Gastroesophageal sphincter (tissue), 4 donors: ENCODE results near the gene KLHDC7A. TPM values are rescaled to one million over a fixed set of nuclear protein-coding genes. Genes with fewer than 3 reads are reported as not detected.

Source experiments
- ATAC-seq: fragments of 150-250 bp; one replicate; pipeline ENCODE4 v1.9.1; 2016; ENCODE audit warnings: mild to moderate bottlenecking, moderate library complexity
- H3K27ac ChIP-seq, 4 donors: fragments of 200-600 bp; sonication (generic) in 3 of 4; 1 replicate in 3 of 4; 2 replicates in 1 of 4; pipeline ENCODE4 v1.5.1; 2016 to 2019
- H3K27me3 ChIP-seq: fragments of 200-600 bp; sonication (generic); one replicate; pipeline ENCODE4 v1.5.1; 2019
- H3K36me3 ChIP-seq, 2 donors: fragments of 200-600 bp; sonication (generic); one replicate each; pipeline ENCODE4 v1.5.1; 2019; ENCODE audit warnings: control low read depth in 1 of 2
- H3K4me1 ChIP-seq, 3 donors: fragments of 200-600 bp; sonication (generic); 1 replicate in 2 of 3; 2 replicates in 1 of 3; pipeline ENCODE4 v1.5.1; 2016 to 2019; ENCODE audit warnings: control low read depth in 2 of 3
- H3K4me3 ChIP-seq, 2 donors: fragments of 200-600 bp; sonication (generic); one replicate each; pipeline ENCODE4 v1.5.1; 2019; ENCODE audit warnings: mild to moderate bottlenecking in 1 of 2, moderate library complexity in 1 of 2
- H3K9me3 ChIP-seq, 3 donors: fragments of 200-600 bp; sonication (generic); one replicate each; pipeline ENCODE4 v1.5.1; 2017 to 2019; ENCODE audit warnings: control low read depth in 2 of 3
- CTCF ChIP-seq, 4 experiments: fragments of 200-600 bp in 2 of 4; fragments of 450-650 bp in 2 of 4; sonication (generic) in 1 of 4; IDR thresholded peaks; one replicate each; pipeline ENCODE4 v1.5.1; 2017 to 2019; ENCODE audit warnings: antibody characterized with exemption in 4 of 4, mild to moderate bottlenecking in 2 of 4, moderate library complexity in 2 of 4
- EP300 ChIP-seq: sonication (generic); formaldehyde crosslinking; IDR thresholded peaks from one replicate; pipeline ENCODE4 v1.6.1; 2017; ENCODE audit warnings: antibody characterized with exemption, mild to moderate bottlenecking
- POLR2A ChIP-seq, 2 donors: fragments of 450-650 bp; IDR thresholded peaks; one replicate each; pipeline ENCODE4 v1.6.1; 2017; ENCODE audit warnings: antibody characterized with exemption in 2 of 2, mild to moderate bottlenecking in 2 of 2, moderate library complexity in 1 of 2
- POLR2AphosphoS5 ChIP-seq: sonication (generic); formaldehyde crosslinking; IDR thresholded peaks from one replicate; pipeline ENCODE4 v1.6.1; 2017; ENCODE audit warnings: antibody characterized with exemption
- WGBS, 2 donors: methylation state at CpG; one replicate each; pipeline ENCODE4 v1.1.5; 2018; ENCODE audit warnings: low coverage in 1 of 2; 5-methylcytosine and 5-hydroxymethylcytosine counted together
- total RNA-seq, 4 donors: library from RNA; depleted of rRNA; stranded (reverse); fragments of >200 nt; gene quantifications; one replicate each; pipeline ENCODE4 v1.1.0, GENCODE V29; 2016

Gene KLHDC7A
- total RNA-seq, 4 donors from 2014 or later, result 0.22 TPM; not detected in 3

GRCh38 chr1:18508084-18508483 lies 27.4 kb downstream of the KLHDC7A start:
- H3K9me3 ChIP-seq, result peaks cover 0 to 19% (median 0%) of the 10 kb centered on the region in 3 donors
- no peaks in the 10 kb centered on the region for H3K4me1 ChIP-seq
- TF ChIP-seq EP300 (no peak), POLR2AphosphoS5 (no peak), POLR2A (IDR thresholded peaks at IDR 0.05) (no peak), CTCF (IDR thresholded peaks at IDR 0.05) (no peak)
- H3K27ac ChIP-seq, result no peak overlapping the region
- H3K36me3 ChIP-seq, result no peaks in the 10 kb centered on the region
- peaks cover 25% of the 10 kb centered on the region for H3K27me3 ChIP-seq
- no peak overlapping the region for H3K4me3 ChIP-seq
- ATAC-seq, result no peak
- 88 to 100% methylated on average over 1 of the region's 1 CpG for WGBS, 2 donors

- H3K4me1 ChIP-seq, result no peaks in the 10 kb centered on the region
- peaks cover 23% of the 10 kb centered on the region for H3K27me3 ChIP-seq
- no peak overlapping the region for H3K4me3 ChIP-seq
- ATAC-seq, result no peak
- H3K27ac ChIP-seq, result no peak overlapping the region
- TF ChIP-seq POLR2AphosphoS5 (no peak), POLR2A (IDR thresholded peaks at IDR 0.05) (no peak), CTCF (IDR thresholded peaks at IDR 0.05) (no peak), EP300 (no peak)
- WGBS, 2 donors, result 75 to 95% methylated on average over 1 to 2 of the region's 5 CpGs
- H3K36me3 ChIP-seq, result no peaks in the 10 kb centered on the region
- H3K9me3 ChIP-seq, result peaks cover 0 to 38% (median 0%) of the 10 kb centered on the region in 3 donors
Measured at GRCh38 chr1:18511149-18511873, 30.6 kb downstream of the KLHDC7A start.

- H3K27me3 ChIP-seq, result peaks cover 23% of the 10 kb centered on the region
- H3K9me3 ChIP-seq, result peaks cover 0 to 38% (median 0%) of the 10 kb centered on the region in 3 donors
- no peaks in the 10 kb centered on the region for H3K4me1 ChIP-seq
- H3K36me3 ChIP-seq, result no peaks in the 10 kb centered on the region
- WGBS, 2 donors, result 53 to 60% methylated on average over 1 to 3 of the region's 5 CpGs
- ATAC-seq, result no peak
- TF ChIP-seq POLR2A (IDR thresholded peaks at IDR 0.05), result no peak
- TF ChIP-seq EP300, result no peak
- H3K4me3 ChIP-seq, result no peak overlapping the region
- no peak overlapping the region for H3K27ac ChIP-seq
Measured at GRCh38 chr1:18511874-18512150, 31.1 kb downstream of the KLHDC7A start.

- Histone ChIP-seq H3K36me3 (no peaks in the 10 kb centered on the region), H3K27me3 (peaks cover 23% of the 10 kb centered on the region), H3K4me1 (no peaks in the 10 kb centered on the region), H3K9me3 (peaks cover 0 to 34% (median 0%) of the 10 kb centered on the region in 3 donors), H3K27ac (no peak overlapping the region), H3K4me3 (no peak overlapping the region)
- TF ChIP-seq POLR2AphosphoS5, result no peak
- TF ChIP-seq POLR2A (IDR thresholded peaks at IDR 0.05), result no peak
- TF ChIP-seq CTCF (IDR thresholded peaks at IDR 0.05), result no peak
- TF ChIP-seq EP300, result no peak
- WGBS, 2 donors, result 67% methylated on average over 5 of the region's 9 CpGs; no CpG with 5 or more reads in 1 of the 2 donors
- no peak for ATAC-seq
Measured at GRCh38 chr1:18512883-18513282, 32.2 kb downstream of the KLHDC7A start.

GRCh38 chr1:18513995-18514394 lies 33.3 kb downstream of the KLHDC7A start:
- Histone ChIP-seq H3K4me1 (no peaks in the 10 kb centered on the region), H3K27me3 (peaks cover 22% of the 10 kb centered on the region), H3K36me3 (no peaks in the 10 kb centered on the region), H3K9me3 (peaks cover 0 to 32% (median 0%) of the 10 kb centered on the region in 3 donors), H3K27ac (no peak overlapping the region), H3K4me3 (no peak overlapping the region)
- no peak for ATAC-seq
- TF ChIP-seq CTCF (IDR thresholded peaks at IDR 0.05) (no peak), EP300 (no peak), POLR2AphosphoS5 (no peak), POLR2A (IDR thresholded peaks at IDR 0.05) (no peak)
- 43% methylated on average over 1 of the region's 1 CpG; no CpG with 5 or more reads in 1 of the 2 donors for WGBS, 2 donors
